ENCODE measurements around the gene MYEOV.

- TF ChIP-seq CTCF (IDR thresholded peaks at IDR 0.05): no peak
- TF ChIP-seq POLR2A (IDR thresholded peaks at IDR 0.05): no peak
Measured at GRCh38 chr11:69280994-69281393, 13.0 kb upstream of the MYEOV start.

Data from uterus (tissue), 2 donors.